Measurements from ENCODE around the gene GLYR1. TPM values are rescaled to one million over a fixed set of nuclear protein-coding genes. Genes with fewer than 3 reads are reported as not detected.

The GLYR1 gene
- total and polyA plus RNA-seq, 4 donors = 18.1 to 50.2 (median 40.6) TPM

GRCh38 chr16:4859900-4860255, 12.8 kb upstream of the GLYR1 start (continued):
- TF ChIP-seq REST (IDR thresholded peaks at IDR 0.05) = no peak
- no peak for TF ChIP-seq FOXA1 (IDR thresholded peaks at IDR 0.05)
- no peak for TF ChIP-seq YY1 (IDR thresholded peaks at IDR 0.05)
- no peak for TF ChIP-seq HNF4G (IDR thresholded peaks at IDR 0.05)
- TF ChIP-seq SP1 (IDR thresholded peaks at IDR 0.05) = no peak
- TF ChIP-seq RAD21 (IDR thresholded peaks at IDR 0.05) = no peak
- no peak for TF ChIP-seq ATF3 (IDR thresholded peaks at IDR 0.05)
- TF ChIP-seq GABPA (IDR thresholded peaks at IDR 0.05 in 1 of 2, conservative IDR thresholded peaks at IDR 0.05 in 1 of 2) = no peak
- no peak for TF ChIP-seq TAF1 (conservative IDR thresholded peaks at IDR 0.05)
- no peak for TF ChIP-seq FOXA2 (IDR thresholded peaks at IDR 0.05)

GRCh38 chr16:4859190-4859899, 12.3 kb upstream of the GLYR1 start:
- no peaks in the 10 kb centered on the region for H3K9me3 ChIP-seq (ENCODE audit: control insufficient read depth in 4 of 4, low read length in 3 of 4)
- H3K4me1 ChIP-seq (ENCODE audit: control insufficient read depth in 4 of 4, insufficient read depth in 4 of 4, low read length in 3 of 4) = peaks cover 3 to 16% (median 7%) of the 10 kb centered on the region in 4 donors
- peaks cover 11 to 59% (median 46%) of the 10 kb centered on the region in 4 donors for H3K36me3 ChIP-seq (ENCODE audit: control insufficient read depth in 4 of 4, insufficient read depth in 3 of 4, low read depth in 1 of 4, low read length in 3 of 4)
- H3K27ac ChIP-seq (ENCODE audit: low read depth in 1 of 2, low read length in 2 of 2) = no peak overlapping the region
- DNase-seq (ENCODE audit: low spot score) = no peak
- no peaks in the 10 kb centered on the region for H3K27me3 ChIP-seq (ENCODE audit: control insufficient read depth in 4 of 4, insufficient read depth in 4 of 4, low read length in 3 of 4)
- H3K9ac ChIP-seq (ENCODE audit: low read depth in 1 of 2, low read length in 2 of 2) = no peak overlapping the region
- WGBS = 89% methylated on average over 17 of the region's 17 CpGs
- no peak overlapping the region for H3K4me3 ChIP-seq (ENCODE audit: low read depth in 1 of 3, low read length in 3 of 3)
- TF ChIP-seq ATF3 (IDR thresholded peaks at IDR 0.05) (no peak), REST (IDR thresholded peaks at IDR 0.05) (no peak), CTCF (IDR thresholded peaks at IDR 0.05; ENCODE audit: low read depth, low read length, missing input control) (no peak), GABPA (IDR thresholded peaks at IDR 0.05 in 1 of 2, conservative IDR thresholded peaks at IDR 0.05 in 1 of 2) (no peak), FOXA2 (IDR thresholded peaks at IDR 0.05) (no peak), FOXA1 (IDR thresholded peaks at IDR 0.05) (no peak)
